Hepatic stellate cell (primary cell): ENCODE data around the gene ARHGAP25.
A peak's percentile ranks its signal among the peaks of the same experiment; 100 is the strongest.

Experiments
- DNase-seq: peaks from one replicate; pipeline ENCODE4 v3.0.0; 2011; ENCODE audit warnings: low spot score

Gene ARHGAP25

DNA sequence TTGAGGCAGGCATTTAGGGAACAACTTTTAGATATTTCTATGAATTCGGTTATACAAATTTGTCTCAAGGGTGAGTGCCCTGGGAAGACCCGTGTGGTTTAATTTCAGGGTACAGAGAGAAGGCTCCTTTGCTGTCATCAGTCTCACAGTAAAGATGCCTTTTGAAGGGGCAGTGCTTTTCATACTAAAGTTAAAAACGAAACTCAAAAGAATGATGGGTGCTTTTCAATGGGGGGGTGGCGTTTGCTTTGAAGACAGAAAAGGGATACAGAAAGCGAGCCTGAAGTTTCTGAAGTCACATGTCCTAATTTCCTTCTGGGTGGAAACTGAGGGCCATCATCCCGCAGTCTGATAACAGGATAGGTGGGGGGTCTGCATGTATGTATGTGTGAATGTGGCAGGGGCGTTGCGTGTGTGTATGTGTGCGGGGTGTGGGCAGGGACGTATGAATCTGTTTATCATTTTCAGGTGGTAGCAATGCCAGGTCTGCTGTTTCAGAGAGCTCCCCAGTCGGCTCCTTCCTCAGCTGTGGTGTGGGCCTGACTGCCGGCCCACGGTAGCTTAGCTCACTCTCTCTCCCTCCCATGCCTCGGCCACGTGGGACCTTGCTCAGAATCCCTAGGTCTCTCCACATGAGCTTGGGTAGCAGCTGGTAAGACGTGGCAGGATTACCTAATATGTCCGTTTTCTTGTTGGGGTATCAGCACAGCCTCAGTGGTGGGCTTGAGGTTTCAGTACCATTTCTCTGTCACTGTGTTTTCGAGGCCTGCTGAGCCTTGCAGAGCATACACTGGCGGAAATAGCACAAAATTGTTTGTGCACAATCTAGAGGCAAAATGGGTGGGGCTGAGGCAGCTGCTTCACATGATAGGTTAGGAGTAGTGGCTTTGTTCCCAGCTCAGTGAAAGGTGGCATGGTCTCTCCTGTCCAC lies 32.7 kb downstream of the ARHGAP25 start:
- no peak for DNase-seq

DNA sequence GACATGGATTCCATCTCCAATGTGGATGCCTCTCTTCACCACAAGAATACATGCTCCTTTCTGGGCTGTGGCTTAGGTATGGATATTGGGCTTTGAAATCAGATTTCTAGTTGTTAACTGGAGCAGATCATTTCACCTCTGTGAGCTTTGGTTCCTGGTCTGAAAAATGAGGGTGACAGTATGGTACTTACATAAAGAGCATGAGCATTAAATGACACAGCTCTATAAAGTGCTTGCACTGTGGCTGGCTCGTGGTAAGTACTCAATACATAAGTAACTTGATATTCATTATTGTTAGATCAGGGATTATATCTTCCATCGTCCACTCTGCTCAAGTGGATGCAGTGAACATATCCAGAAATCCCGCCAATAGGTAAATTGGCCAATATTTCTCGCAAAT lies 33.4 kb downstream of the ARHGAP25 start:
- DNase-seq = no peak

DNA sequence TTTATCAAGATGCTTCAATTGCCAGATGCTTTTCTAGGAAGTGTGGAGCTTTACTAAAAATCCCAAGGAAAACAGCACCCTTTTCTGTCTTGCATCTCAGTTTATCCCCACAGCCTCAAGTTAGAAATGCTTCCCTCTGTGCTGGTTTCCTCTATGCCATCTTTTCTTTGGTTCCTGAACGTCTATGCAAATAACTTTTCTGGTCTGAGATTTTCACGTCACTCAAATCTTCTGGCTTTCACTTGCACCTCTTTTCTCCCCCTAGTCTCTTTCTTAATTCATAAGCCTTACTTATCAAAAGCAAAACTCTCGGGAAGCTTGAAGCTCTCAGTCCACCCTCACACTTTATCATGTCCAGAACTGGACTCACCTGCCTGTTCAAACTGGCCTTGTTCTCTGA lies 33.9 kb downstream of the ARHGAP25 start:
- no peak for DNase-seq

DNA sequence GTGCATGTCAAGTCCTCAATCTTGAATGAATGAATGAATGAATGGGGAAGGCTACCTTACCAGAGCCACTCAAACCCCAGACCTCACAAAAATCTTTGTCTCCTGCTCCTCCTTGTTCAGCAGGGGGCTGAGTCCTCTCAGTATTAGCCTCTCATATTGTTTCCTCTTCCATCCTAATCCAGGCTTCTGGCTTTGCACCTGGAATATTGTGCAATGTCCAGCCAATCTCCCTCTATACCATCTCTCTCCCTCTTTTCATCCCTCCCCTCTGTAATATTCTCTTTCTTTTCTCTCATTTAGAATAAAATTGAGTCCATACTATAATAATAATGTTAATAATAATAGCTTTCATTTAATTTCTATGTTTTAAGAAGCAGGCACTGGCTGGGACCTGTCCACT lies 34.3 kb downstream of the ARHGAP25 start:
- no peak for DNase-seq

DNA sequence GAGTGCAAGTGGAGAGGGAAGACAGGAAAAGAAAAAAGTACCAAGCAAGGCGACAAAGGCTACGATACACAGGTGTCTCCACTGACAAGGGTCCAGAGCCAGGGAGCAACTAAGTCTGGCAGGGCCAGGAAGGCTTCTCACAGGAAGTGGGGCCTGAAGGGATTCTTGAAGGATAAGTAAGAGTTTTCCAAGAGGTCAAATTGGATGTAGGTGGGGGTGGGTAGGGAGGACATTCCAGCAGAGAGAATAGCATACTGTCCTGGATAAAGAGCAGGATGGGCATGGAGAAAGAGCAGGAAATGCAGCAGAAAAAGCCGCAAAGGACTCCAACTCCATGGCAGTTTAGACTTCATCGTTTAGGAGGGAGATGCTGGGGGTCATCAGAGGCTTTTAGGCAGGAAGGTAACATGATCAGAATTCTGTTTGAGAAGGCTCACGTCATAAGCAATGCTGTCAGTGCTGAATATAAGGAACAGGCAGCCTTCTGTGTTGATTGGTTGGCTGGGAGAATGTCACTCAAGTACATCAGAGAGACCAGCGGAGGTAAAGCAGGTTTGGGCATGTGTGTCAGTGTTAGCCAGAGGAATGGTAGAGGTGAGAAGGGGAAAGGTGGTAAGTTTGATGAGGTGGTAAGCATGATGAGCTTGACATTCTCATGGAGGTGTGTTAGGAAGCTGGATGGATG lies 35.1 kb downstream of the ARHGAP25 start:
- no peak for DNase-seq

DNA sequence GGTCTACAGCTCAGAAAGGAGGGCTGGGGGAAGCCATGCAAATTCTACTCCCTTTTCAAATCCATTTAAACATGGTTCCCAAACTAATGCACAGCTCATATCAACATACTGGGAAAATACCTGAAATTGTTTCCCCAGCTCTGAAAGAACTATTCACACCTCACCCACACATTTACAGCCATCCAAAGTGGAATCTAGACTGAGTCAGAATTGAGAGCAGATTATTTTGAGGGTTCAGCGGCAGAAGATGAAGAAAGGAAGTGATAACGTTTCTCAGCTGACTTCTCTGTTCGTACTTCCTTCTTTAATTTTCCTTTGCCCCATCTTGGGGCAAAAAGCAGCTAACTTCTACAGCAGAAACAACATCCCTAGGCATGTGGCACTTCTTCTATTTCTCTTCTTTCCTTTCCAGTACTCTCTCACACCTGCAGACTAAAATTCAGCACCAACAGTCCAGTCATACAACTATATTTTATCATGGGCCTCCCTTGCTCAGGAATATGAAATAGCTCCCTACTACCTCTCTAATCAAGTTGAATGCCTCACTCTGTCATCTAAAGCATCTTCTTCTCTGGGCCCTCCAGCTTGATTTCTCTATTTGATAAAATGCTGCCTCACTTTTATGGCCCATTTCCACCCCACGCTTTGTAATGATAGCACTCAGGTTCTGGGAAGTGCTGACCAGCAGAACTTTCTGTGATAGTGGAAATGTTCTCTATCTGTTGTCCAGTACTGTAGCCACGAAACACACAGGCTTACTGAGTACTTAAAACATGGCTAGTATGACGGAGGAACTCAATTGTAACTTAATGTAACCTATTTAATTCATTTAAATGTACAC lies 35.9 kb downstream of the ARHGAP25 start:
- DNase-seq = no peak

DNA sequence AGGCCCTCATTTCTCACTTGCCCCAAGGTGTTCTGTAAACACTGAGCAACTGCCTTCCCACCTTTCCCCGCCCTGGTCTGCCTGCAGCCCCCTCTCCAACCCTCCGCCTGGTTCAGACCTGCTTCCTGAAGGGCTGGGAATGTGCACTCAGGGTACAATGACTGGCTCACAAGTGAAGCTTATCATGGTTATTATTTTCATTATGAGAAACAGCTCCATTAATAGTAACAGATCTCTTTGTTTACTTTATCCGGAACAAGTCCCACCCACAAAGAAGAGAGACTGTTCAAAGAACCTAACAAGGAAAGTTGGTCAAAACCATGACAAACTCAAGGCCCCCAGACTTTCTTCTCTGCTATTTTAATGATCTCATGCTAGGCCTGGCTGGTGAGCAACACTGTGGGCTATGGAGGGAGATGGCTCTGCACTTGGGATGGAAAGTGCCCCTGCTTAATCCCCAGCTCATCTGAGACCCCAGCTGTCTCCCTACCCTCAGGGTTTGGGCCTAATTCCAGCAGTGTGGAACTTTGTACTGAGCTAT lies 36.7 kb downstream of the ARHGAP25 start:
- DNase-seq = peak; percentile 65

DNA sequence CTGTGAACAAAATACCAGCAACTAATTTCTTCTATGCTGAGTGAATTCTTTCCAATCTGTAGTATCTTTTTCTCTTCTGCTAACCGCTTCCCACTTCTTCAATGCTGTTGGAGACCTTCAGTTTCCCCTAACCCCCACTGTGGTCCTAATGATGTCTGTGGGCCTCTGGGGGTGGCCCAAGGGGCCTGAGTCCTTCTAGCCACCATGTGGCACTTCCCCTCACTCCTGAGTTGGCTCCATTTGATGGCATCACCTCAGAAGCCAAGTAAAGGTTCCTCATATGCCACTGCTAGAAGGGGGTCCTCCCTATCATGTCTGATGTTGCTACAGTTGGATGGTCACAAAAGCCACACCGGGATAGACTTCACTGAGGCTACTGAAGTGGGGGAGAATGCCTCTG lies 37.5 kb downstream of the ARHGAP25 start:
- no peak for DNase-seq

DNA sequence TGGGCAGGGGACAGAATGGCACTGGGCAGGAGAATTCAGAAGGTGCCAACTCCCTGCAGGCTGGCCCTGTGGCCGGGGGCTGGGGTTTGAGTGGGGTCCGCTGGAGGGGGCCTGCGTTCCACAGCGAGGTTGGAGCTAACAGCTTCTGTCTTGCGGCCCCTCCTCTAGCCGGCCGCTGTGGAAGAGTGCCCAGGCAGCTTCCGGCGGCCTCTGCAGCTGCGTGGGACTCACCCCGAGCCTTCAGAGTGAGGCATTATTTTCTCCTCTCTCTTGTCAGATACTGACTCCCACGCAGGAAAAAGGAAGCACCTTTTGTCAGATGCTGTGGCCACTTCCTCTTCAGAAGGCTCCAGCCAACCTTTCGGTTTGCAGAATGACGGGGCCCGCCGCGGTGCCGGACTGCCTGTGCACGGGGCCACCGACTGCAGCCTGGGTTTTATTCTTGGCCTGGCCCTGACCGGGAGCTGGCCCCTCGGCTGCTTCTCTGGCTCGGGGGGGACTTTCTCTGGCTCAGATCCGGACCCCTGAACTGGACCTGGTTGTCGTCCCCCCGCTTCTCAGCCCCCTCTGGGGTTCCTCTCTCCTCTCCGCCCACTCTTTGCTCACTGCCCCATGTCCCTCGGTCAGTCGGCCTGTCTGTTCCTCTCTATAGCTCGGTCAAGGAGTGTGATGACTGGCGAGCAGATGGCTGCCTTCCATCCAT lies 40.1 kb downstream of the ARHGAP25 start:
- peak; percentile 48 for DNase-seq

DNA sequence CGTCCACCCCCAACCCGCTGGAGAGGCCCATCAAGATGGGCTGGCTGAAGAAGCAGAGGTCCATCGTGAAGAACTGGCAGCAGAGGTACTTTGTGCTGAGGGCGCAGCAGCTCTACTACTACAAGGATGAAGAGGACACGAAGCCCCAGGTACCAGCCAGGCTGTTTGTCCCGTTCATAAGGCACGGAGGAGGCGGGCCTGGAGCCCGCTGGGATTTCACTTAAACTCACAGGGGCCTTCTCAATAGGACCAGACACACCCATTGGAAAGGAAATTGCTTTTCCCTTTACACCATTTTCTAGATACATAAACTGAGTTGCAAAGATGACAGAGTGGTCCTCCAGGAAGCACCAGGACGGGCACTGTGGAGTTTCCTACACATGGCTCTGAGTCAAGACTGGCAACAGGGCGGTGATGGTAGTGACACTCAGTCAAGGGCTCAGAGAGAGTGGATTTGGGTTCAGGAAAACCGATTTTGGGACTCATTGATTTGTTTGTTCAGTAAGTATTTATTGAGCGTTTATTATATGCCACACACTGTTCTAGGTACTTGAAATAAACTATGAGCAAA lies 40.7 kb downstream of the ARHGAP25 start:
- no peak for DNase-seq

DNA sequence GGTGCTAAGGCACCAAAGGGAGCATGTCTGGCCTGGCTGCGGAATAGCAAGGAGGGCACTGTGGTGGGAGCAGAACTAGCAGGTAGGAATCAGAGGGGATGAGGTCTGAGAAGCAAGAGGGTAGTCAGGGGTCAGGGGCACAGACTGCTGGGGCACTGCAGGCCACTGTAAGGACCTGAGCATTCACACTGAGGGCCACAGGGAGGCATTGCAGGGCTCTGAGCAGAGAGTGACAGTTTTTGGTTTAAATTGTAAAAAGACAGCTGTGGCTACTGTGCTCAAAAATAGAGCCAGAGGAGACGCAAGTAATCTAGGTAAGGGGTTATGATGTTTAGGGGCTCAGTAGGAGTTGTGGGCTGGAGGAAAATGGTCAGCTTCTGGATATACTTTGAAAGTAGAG lies 41.5 kb downstream of the ARHGAP25 start:
- DNase-seq = peak; percentile 17

DNA sequence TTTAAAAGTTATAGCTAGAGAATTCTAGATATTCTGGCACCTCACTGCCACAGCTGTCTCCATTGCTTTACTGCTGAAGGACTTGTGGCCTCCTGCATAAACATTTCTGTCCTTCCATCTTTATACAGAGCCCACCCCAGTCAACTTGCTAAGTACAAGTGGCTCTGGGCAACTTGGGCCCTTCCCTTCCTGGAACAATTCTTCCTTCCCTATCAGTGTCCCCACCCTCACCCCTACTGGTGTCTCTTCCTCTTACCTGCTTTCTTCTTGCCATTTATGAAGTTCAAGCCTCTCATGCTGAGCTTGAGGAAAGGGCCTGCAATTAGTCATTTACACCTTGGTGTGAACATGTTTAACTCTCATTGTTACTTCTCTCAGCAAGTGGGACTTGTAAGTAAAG lies 45.0 kb downstream of the ARHGAP25 start:
- DNase-seq = no peak

DNA sequence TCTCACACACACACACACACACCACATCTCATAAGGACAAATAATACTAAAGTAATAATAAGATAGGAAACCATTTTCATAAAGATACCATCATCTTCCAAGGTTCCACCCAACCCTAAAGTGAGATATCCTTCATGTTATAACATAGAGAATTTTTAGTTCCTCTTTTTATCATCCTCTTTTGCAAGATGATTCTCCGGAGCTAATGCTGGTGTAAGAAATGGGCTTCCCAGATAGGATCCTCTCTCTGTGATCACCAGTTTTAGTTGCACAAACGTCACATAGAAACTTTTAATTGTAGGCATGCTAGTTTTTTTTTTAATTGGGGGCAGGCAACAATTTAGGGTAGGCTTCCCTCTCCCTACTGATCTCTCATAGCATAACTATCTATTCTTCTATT lies 49.6 kb downstream of the ARHGAP25 start:
- DNase-seq = no peak

DNA sequence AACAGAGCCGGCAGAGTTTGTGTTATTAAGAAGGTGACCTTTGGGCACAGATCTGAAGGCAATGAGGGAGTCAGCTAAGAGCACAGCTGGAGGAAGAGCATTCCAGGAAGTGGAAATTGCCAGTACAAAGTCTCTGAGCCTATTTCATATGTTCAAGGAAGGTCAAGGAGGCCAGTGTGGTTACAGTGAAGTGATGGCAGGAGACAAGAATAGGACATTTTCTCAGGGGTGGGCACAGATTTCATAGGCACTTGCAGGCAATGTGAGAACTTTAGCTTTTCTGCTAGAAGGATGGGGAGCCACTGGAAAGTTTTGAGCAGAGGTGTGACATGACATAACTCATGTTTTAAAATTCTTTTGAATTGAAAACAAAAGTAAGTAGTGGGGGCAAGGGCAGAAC lies 50.3 kb downstream of the ARHGAP25 start:
- DNase-seq = no peak

DNA sequence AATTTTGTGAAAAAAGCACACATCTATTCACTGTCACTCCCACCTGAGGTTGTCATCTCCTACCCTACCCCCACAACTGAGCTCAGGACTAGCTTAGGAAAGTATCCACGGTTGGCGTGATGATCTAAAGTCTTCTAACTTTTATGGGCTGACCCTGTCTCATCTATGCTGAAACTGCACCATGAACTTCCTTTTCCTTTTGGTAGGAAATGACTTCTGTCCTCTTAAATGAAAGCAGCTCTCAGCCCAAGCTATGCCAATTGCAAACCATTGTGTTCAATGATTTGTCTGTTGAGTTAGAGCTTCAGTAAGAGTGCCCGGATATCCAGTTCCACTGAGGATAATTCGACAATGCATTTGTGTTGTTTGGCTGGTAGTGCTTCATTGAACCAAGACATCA lies 52.7 kb downstream of the ARHGAP25 start:
- no peak for DNase-seq

DNA sequence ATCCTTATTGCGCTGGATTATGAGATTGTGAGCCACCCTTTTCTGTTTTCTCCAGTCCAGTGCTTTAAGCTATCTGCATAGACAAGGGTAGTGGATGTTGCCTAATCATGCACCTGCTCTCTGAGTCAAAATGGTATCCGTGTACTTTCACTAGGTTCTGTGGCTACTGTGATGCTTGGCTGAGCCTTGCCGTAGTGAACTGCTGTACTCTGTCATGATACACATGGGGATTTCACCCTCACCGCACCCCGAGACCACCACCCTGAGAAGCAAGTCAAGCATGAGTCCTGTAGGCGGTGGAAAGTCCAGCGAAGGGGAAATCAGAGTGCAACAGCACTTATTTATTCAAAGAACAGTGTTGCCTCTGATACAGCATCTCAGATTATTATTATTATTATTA lies 55.0 kb downstream of the ARHGAP25 start:
- DNase-seq = no peak

DNA sequence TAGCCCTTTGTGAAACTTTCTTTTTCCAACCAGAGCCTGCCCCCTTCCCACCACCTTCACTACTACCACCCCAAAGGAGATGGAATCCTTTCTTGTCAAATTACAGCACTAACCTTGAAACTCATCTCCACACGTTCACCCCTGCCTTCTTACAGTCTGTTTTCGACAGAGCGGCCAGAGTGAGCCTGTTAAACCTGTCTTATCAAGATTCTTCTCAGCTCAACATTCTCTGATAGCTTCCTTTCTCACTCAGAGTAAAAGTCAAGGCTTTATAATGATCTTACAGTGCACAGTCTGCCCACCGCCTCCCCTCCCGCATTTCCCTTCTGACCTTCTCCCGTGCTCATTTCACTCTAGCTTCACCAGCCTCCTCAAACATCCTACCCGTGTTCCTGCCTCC lies 56.0 kb downstream of the ARHGAP25 start:
- DNase-seq = no peak

DNA sequence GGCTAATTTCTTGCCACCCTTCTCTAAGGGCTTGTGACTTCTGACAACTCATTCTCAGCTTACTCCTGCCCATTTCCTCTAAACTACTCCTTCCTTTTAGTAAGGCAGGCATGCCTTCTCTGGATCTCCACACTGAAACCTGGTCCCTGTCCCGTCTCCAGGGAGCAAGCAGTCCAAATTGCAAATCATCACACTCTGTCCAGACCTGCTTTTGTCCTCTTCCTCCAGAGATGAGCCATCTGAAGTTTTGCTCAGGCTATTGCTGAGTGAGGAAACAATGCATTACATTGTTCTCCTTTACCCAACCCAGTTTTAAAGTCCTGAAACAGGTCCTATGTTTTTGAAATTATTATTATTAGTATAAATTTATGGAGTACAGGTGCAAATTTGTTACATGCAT lies 57.3 kb downstream of the ARHGAP25 start:
- DNase-seq = no peak

DNA sequence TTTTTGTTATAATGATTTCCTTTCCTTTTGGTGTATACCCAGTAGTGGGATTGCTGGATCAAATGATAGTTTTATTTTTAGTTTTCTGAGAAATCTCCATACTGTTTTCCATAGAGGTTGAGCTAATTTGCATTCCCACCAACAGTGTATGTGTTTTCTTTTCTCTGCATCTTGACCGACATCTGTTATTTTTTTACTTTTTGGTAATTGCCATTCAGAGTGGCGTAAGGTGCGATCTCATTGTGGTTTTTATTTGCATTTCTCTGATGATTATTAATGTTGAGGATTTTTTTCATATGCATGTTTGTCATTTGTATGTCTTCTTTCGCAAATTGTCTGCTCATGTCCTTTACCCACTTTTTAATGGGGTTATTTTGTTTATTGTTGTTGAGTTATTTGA lies 58.1 kb downstream of the ARHGAP25 start:
- no peak for DNase-seq

DNA sequence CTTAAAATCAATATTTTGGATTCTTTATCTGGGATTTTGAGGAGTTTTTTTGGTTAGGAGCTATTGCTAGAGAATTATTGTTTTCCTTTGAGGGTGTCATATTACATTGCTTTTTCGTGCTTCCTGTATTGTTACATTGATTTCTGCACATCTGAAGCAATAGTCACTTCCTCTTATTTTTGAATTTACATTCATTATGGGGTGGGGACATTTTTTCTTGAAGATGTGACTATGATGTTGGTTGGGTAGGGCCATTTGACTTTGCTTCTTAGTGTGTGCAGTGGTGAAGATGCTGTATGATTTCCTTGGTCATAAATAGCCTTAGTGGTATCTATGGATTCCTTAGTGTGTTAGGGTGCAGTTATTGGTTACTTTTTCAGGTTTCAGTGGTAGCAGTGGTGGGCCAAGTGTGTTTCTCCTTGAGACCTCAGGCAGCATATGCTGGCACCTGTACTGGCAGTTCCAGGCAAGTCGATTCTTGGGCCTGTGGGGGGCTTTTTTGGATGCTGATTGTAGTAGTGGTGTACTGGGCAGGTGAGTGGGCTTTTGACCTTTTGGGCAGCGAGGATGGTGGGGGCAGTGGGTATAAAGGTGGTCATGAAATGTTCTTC lies 61.8 kb downstream of the ARHGAP25 start:
- DNase-seq = no peak

DNA sequence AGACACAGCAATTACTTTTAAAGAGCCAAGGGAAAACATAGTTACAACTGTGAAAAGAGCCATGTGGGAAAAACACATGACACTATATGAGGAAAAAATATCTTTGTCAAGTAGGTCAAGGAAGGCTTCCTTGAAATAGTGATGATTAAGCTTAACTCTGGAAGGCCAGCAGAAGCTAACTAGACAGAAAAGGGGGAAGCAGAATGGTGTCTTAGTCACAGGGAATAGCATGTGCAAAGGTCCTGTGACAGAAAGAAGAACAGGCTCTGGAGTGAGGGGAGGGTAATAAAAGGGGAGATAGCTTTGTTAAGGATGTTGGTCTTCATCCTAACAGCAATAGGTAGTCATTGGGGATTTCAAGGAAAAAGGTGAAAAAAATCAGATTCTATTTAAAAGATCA lies 64.0 kb downstream of the ARHGAP25 start:
- no peak for DNase-seq
